Stimulated activated CD8-positive, alpha-beta memory T cell treated with anti-CD3 and anti-CD28 coated beads, Interleukin-15, amount 100 ng/mL, for 48 hours (primary cell): ENCODE data around the gene TMEM132D.
"Not testable (repeated sequence)": the region's sequence is repeated elsewhere in the genome, so short reads cannot be mapped to it uniquely, and the experiment has no call there.

ENCODE experiments used
- DNase-seq, 2 donors: peaks; one replicate each; pipeline ENCODE4 v3.0.0-alpha.2; 2020; ENCODE audit warnings: low read depth in 2 of 2

The TMEM132D gene

GRCh38 chr12:129588142-129588541 is 315.7 kb downstream of the TMEM132D start:
- no peak for DNase-seq

- no peak for DNase-seq
Observed at GRCh38 chr12:129585296-129585695, 318.5 kb downstream of the TMEM132D start.

- DNase-seq, result no peak
Observed at GRCh38 chr12:129579879-129580278, 323.9 kb downstream of the TMEM132D start.

- no peak for DNase-seq
Observed at GRCh38 chr12:129571901-129572494, 331.8 kb downstream of the TMEM132D start.

- no peak for DNase-seq
Observed at GRCh38 chr12:129570796-129571400, 332.9 kb downstream of the TMEM132D start.

GRCh38 chr12:129566800-129567199 is 337.0 kb downstream of the TMEM132D start:
- no peak for DNase-seq

- no peak for DNase-seq
Observed at GRCh38 chr12:129564768-129565167, 339.1 kb downstream of the TMEM132D start.

- no peak for DNase-seq
Observed at GRCh38 chr12:129563266-129563665, 340.6 kb downstream of the TMEM132D start.

- DNase-seq, result no peak
Observed at GRCh38 chr12:129561304-129561703, 342.5 kb downstream of the TMEM132D start.

- DNase-seq, result no peak
Observed at GRCh38 chr12:129559776-129560175, 344.0 kb downstream of the TMEM132D start.

GRCh38 chr12:129558036-129558435 is 345.8 kb downstream of the TMEM132D start:
- no peak for DNase-seq

GRCh38 chr12:129556082-129556481 is 347.7 kb downstream of the TMEM132D start:
- no peak for DNase-seq

GRCh38 chr12:129552996-129553750 is 350.7 kb downstream of the TMEM132D start:
- DNase-seq, result no peak

- no peak for DNase-seq
Observed at GRCh38 chr12:129551441-129551840, 352.4 kb downstream of the TMEM132D start.

GRCh38 chr12:129550353-129550752 is 353.5 kb downstream of the TMEM132D start:
- DNase-seq, result no peak

- no peak for DNase-seq
Observed at GRCh38 chr12:129549656-129550055, 354.2 kb downstream of the TMEM132D start.

- DNase-seq, result not testable (repeated sequence)
Observed at GRCh38 chr12:129549020-129549419, 354.8 kb downstream of the TMEM132D start.

GRCh38 chr12:129544716-129545115 is 359.1 kb downstream of the TMEM132D start:
- no peak for DNase-seq

- no peak for DNase-seq
Observed at GRCh38 chr12:129540954-129541353, 362.9 kb downstream of the TMEM132D start.

- DNase-seq, result no peak
Observed at GRCh38 chr12:129540249-129540648, 363.6 kb downstream of the TMEM132D start.

- DNase-seq, result not testable (repeated sequence)
Observed at GRCh38 chr12:129538724-129539335, 365.0 kb downstream of the TMEM132D start.

GRCh38 chr12:129538137-129538536 is 365.7 kb downstream of the TMEM132D start:
- DNase-seq, result no peak
